IPS-18c (cell line): ENCODE data around the gene ACOXL.

ENCODE experiments used
- H3K4me3 ChIP-seq: 2 replicates; pipeline ENCODE4 v1.7.0; 2013; ENCODE audit warnings: low read depth, mild to moderate bottlenecking, low read length, moderate library complexity; ENCODE audit not compliant: insufficient read depth
- H3K9me3 ChIP-seq: one replicate; pipeline ENCODE4 v1.6.1; 2013; ENCODE audit warnings: mild to moderate bottlenecking, low read length, moderate library complexity; ENCODE audit not compliant: control insufficient read depth, insufficient read depth

The ACOXL gene

DNA sequence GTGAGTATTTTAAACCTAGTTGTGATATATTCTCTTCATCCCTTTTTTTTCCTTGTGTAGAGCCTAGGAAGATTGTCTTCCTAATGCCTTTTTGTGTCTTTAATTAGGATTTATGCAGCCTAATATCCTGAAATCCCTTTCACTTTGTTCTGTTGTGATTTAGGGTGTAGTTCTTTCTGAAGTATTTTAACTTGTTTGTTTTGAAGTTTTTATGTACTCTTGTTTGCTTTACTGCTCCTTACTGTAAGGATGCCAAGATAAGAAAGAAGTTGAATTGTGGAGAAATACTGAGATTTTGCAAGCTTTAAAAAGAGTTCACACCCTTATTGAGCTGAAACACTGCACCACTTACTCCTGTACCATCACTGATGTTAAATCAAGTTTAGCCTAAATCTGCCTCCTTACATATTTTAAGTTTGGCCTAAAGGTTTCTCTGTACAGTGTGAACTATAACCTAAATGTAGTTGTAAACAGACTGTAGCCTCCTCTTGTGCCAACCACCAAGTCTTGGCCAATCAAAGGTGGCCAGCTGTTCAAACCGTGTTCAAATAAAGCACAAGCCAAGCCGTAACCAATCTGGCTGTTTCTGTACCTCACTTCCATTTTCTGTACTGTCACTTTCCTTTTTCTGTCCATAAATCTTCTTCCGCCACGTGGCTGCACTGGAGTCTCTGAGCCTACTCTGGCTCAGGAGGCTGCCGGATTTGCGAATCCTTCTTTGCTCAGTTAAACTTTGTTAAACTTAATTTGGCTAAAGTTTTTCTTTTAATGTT, 17.7 kb upstream of the ACOXL start:
- Histone ChIP-seq H3K9me3 (no peaks in the 10 kb centered on the region), H3K4me3 (no peak overlapping the region)

DNA sequence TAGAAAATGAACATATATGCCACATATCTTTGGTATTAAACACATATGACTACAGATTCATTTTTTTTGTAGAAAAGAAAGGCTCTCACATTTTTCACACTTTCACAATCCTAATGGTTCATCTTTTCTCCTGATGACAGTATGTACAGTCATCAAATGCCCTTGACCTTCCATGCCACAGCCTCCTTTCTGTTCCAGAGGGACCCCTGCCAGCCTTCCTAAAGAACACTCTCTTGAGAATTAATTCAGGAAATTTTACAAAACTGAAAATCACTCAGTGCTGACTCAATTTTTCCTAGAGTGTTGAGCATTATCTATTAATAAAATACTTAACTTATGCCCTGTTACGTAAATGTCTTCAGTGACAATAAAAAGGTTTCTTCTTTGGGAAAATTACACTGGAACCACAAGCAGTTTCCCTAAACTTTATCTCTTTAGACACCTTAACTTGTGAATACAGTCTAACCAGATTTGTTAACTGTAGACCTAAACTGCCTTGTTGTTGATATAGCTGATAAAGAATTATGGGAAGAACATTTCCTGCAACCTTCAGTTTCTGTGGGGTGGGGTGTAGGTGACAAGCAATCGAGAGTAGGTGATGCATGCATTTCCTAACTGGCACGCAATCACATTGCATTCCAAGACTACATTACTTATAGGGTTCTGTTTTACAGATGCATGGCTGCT, 15.3 kb upstream of the ACOXL start:
- no peaks in the 10 kb centered on the region for H3K9me3 ChIP-seq
- no peak overlapping the region for H3K4me3 ChIP-seq

DNA sequence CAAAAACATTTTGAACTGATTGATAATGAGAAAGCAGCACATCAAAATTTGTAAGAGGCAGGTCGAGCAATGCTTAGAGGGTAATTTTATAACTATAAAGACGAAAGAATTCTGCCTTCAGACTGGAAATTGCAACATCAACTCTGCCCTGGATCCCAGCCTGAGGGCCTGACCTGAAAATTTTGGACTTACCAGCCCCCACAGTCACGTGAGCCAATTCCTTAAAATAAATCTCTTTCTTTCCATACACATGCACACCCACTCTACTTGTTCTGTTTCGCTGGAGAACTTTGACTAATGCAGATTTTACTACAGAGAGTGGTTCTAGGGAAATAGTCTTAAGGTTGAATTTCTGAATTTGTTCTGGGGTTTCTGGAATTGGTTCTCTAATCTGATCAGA, 14.6 kb upstream of the ACOXL start:
- Histone ChIP-seq H3K9me3 (no peaks in the 10 kb centered on the region), H3K4me3 (no peak overlapping the region)

DNA sequence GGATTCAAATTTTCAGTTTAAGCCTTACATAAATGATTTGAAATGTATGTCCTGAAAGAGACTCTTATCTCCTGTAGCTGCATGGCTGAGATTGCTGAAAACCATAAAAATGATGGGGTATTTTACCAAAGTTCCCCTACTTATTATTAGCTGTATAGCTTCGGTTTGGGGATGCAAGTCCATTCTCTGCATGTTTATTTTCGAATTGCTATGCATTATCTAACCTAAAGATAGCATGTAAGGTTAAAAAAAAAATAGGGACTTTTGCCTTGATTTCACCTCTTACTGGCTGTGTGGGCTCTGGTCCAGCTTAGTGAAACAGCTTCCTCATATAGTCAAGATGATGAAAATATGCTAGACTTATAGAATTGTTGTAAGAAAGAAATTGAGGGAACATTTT, 14.0 kb upstream of the ACOXL start:
- Histone ChIP-seq H3K9me3 (no peaks in the 10 kb centered on the region), H3K4me3 (no peak overlapping the region)

DNA sequence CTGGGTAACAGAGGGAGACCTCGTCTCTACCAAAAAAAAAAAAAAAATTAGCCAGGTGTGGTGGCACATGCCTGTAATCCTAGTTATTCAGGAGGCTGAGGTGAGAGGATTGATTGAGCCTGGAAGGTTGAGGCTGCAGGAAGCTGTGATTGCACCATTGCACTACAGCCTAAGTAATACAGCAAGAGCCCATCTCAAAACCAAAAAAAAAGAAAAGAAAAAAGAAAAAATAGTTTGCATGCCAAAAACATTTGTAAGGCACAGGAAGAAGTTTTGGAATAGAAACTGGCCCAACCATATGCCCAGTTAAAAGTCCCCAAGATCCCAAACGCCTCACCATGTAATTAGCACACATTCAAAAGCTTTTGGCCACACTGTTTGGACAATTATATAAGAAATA, 13.4 kb upstream of the ACOXL start:
- no peak overlapping the region for H3K4me3 ChIP-seq
- H3K9me3 ChIP-seq: no peaks in the 10 kb centered on the region

DNA sequence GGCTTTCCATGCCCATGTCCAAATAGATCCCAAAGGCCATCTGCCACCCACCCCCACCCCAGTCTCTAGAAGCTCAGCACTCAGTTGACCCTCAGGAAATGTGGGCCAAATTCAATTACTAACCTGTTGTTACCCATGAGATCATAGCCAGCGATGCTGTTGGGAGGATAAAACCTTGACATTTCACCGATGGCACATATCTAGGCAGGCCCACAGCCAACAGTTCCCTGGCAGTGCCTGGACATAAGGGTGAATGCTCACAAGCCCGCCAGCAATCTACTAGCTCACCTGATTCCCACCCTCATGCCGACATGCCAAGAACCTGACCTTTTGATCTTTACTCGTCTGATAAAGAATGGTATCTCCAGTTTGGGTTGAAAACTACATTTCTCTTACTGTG, 11.8 kb upstream of the ACOXL start:
- Histone ChIP-seq H3K4me3 (no peak overlapping the region), H3K9me3 (no peaks in the 10 kb centered on the region)

DNA sequence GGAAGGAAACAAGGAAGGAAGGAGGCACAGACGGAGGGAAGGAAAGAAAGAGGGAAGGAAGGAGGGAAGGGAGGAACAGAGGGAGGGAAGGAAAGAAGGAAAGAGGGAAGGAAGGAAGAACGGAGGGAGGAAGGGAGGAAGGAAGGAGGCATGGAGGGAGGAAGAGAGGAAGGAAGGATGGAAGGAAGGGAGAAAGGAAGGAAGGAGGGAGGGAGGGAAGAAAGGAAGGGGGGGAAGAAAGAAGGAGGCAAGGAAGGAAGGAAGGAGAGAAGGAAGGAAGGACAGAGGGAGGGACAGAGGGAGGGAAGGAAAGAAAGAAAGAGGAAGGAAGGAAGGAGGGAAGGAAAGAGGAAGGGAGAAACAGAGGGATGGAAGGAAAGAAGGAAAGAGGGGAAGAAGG, 7.6 kb upstream of the ACOXL start:
- H3K4me3 ChIP-seq: no peak overlapping the region
- no peaks in the 10 kb centered on the region for H3K9me3 ChIP-seq

DNA sequence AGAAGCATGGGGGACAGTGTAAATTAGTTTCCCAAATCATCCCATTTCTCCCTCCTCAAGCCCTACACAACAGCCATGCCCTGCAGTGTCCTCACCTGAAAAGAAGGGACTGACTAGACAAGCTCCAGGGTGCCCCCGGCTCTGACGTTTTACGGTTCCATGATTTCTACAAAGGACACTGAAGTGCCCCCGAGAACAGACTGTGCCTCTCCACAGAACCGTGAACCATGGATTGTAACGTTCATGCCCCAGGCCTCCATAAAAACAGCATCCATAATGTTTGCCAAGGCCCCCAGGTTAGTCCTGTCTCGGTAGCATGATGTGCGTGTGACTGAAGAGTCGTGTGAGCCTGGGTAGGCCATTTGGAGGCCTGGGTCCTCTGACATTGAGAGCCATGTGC, 7.0 kb upstream of the ACOXL start:
- Histone ChIP-seq H3K9me3 (no peaks in the 10 kb centered on the region), H3K4me3 (no peak overlapping the region)

DNA sequence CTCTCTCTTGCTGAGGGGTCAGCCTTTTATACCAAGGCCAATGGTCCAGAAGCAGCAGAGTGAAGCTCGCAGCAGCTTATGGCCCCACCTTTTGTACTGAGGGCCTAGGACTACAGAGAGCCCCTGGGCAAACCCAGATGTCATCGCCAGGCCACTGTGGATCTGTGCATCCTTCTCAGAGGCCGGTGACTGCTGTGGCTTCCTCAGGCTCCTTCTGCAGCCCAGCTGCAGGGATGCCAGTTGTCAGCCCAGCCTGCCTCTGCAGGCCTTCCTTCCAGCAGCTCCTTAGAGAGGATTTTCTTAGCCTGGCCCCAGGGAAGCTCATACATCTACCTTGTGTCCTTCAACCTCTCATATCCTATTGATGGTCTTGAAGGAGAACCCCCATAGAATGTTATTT, 6.5 kb upstream of the ACOXL start:
- no peak overlapping the region for H3K4me3 ChIP-seq
- no peaks in the 10 kb centered on the region for H3K9me3 ChIP-seq

DNA sequence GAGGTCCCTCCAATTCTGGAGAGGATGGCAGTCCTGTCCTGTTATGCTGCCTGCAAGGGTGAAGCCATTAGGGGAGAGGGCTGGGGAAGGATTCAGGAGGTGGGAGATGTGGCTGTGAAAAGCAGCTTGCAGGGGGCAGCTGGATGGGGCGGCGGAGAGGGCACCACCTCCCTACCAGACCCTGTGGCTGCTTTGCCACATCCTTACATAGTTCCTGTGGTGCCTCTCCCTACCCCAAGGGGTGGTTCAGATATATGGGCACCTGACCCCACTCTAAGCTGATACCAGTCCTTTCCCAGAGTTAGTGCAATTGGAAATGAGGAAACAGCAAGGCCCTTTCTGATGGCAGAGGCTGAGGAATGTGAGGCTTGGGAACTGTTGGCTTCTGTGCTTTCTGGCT, 6.1 kb upstream of the ACOXL start:
- Histone ChIP-seq H3K9me3 (no peaks in the 10 kb centered on the region), H3K4me3 (no peak overlapping the region)

DNA sequence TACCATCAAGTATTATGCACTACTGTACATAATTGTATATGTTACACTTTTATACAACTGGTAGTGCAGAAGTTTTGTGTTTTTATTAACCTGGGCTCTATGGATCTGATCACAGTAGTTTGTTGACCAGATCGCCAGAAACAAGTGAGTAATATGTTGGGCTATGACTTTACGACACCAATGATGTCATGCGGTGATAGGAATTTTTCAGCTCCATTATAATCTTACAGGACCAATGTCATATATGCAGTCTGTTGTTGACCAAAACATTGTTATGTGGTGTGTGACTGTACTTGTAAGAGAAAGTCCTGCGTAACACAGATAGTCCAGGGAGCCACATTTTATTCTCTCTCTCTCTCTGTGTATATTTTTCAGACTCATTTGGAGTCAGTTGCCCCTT, 4.5 kb upstream of the ACOXL start:
- Histone ChIP-seq H3K4me3 (no peak overlapping the region), H3K9me3 (no peaks in the 10 kb centered on the region)

DNA sequence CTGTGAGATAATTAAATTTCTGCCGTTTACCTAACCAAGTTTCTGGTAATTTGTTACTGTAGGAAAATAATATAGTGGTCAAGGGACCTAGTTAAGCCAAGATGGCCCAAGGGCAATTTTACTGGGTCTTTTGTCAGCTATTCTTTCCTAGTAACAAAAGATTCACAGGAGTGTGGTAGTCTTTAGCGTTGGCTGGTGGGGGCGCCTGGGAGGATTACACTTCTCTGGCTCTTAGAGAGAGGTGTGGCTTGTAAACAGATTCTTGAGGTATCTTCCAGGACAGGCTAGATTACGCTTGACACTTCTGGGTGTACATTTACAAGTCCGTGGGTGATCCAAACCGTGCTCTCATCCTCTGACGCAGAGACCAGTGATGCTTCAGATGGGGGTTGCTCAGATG, 3.3 kb upstream of the ACOXL start:
- H3K9me3 ChIP-seq: no peaks in the 10 kb centered on the region
- H3K4me3 ChIP-seq: no peak overlapping the region

DNA sequence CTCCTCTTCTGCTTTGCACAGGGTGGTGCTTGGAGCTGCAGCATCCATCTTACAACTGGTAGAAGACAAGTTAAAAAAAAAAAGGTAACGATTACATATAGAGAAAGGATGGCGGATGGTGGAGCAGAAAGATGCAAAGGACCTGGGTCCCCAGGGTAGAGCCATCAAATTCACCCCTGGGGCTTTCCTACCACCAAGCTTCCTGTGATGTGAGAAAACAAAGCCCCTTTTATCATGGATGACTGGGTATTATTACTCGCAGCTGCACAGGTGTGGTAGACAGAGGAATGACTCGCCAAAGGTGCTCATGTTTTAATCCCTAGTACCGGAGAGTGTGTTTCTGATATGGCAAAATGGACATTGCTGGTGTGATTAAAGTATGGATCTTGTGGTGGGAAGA, 1.3 kb upstream of the ACOXL start:
- no peak overlapping the region for H3K4me3 ChIP-seq
- no peaks in the 10 kb centered on the region for H3K9me3 ChIP-seq

DNA sequence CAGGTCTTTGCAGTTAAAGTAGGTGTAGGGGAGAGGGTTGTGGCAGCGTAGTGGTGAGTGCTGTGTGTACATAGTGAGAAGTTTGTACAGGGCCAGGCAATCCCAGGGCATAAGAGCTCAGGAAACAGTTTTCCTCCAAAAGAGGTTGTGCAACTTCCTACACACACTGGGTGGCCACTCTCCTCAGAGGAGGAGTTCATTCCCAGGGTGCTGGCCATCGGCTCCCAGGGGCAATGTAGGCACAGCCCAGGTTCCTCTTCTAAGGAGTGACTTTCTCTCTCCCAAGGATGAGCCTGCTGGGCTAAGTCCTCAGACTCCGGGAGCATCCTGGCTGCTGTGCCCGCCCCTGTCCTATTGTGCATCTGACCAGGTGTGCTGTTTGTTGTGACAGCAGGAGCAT, 3.0 kb downstream of the ACOXL start:
- Histone ChIP-seq H3K4me3 (peak overlapping the region; percentile 24; the same call in 1 of the 2 replicates), H3K9me3 (no peaks in the 10 kb centered on the region)

DNA sequence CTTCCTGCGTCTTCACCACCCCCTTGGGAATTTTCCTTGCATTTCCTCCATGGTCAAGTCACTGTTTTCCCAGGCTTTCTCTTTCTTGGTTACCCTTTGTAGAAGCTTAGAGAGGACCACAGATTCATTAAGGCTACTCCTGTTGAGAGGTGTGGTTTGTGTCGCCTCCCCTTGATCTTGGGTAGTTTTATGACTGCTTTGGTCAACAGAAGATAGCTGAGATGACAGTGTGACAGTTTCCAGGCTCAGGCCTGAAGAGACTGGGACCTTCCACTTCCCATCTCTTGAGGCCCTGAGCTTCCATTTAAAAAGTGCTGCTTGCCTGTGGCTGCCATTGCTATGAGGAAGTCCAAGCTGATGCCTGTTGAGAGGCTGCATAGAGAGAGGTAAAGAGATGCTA, 5.4 kb downstream of the ACOXL start:
- Histone ChIP-seq H3K4me3 (no peak overlapping the region), H3K9me3 (no peaks in the 10 kb centered on the region)

DNA sequence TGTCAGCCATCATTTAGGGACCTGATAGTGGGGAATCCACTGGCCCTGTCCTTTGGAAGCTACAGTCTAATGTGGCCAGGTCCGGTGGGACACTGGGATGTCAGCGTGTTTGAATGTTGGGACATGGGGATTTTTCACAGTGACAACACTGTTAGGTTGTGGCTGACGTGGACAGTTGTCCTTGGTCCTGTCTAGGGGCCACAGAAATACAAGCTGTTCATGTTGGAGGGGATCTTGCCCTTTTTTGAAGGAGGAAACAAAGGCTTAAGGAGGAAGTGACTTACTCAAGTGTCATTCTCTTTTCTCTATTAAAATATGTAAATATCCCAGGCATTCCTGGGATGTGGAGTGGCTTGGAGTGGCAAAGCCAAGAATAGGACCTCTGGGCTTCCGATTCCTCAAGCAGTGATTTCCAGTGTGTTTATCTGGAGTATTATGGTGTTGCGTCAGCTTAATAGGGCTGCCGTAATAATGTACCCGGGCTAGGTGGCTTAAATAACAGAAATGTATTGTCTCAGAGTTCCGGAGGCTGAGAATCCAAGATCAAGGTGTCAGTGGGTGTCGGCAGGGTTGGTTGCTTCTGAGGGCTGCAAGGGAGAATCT, 8.5 kb downstream of the ACOXL start:
- Histone ChIP-seq H3K9me3 (no peaks in the 10 kb centered on the region), H3K4me3 (no peak overlapping the region)

DNA sequence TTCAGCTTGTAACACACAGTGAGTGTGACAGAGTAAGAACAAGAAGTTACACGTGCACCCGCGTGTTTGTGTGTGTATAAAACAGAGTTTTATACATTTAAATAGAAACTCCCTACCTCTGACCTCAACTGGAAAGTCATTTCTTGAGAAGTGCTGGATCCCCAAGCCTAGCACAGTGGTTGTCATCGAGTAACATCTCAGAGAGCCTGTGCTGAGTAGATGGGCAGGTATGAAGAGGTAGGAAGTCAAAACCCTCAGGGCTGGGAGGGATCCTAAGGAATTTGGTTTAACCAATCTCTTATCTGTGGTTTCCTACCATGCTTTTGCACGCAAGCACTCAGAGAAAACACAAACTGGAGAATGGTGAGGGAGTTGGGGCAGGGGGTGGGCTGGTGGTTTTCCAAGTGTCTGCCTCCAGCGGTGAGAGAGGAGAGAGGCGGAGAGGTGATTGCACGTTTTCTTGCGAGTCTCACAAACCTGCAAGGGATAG, 9.2 kb downstream of the ACOXL start:
- Histone ChIP-seq H3K4me3 (no peak overlapping the region), H3K9me3 (no peaks in the 10 kb centered on the region)

DNA sequence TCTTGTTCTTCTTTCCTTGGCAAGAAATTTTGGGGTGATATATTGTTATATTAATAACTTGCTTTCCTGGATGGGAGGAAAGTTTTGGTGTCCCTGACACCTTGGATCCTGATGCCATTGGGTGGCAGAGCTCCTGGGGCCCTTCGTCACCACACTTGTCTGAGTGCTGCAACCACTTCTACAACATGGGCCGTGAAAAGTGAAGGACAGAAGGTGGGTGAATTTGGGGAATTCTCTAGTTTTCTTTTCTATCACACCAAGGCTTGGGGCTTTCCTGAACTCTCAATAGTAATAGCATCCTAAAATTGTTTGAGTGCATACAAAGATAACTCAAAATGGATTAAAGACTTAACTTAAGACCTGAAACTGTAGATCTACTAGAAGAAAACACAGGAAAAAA, 10.0 kb downstream of the ACOXL start:
- no peak overlapping the region for H3K4me3 ChIP-seq
- no peaks in the 10 kb centered on the region for H3K9me3 ChIP-seq
